GM12864 (cell line): Measurements from ENCODE around the gene RFX6.

ENCODE experiments used
- DNase-seq: peaks from one replicate; pipeline ENCODE4 v3.0.0-alpha.2; 2011; ENCODE audit warnings: low read depth
- H3K4me3 ChIP-seq: 2 replicates; pipeline ENCODE4 v1.5.1; 2011; ENCODE audit warnings: mild to moderate bottlenecking, low read depth, low read length, control low read depth
- CTCF ChIP-seq: IDR thresholded peaks from 2 replicates; pipeline ENCODE4 v1.5.1; 2011; ENCODE audit warnings: low read depth, mild to moderate bottlenecking, moderate library complexity, low read length, control low read depth, inconsistent platforms; ENCODE audit errors: missing control alignments

The RFX6 gene

GRCh38 chr6:116929825-116930224 is 52.8 kb downstream of the RFX6 start:
- no peak overlapping the region for H3K4me3 ChIP-seq
- no peak for DNase-seq
- no peak for TF ChIP-seq CTCF

- H3K4me3 ChIP-seq, result no peak overlapping the region
- no peak for TF ChIP-seq CTCF
- DNase-seq, result no peak
These were observed 54.4 kb downstream of the RFX6 start for GRCh38 chr6:116931456-116931855.

- DNase-seq, result no peak
- TF ChIP-seq CTCF, result no peak
- H3K4me3 ChIP-seq, result no peak overlapping the region
These were observed 55.5 kb downstream of the RFX6 start for GRCh38 chr6:116932496-116932895.

GRCh38 chr6:116933485-116933884 is 56.4 kb downstream of the RFX6 start:
- no peak overlapping the region for H3K4me3 ChIP-seq
- no peak for TF ChIP-seq CTCF
- DNase-seq, result no peak

GRCh38 chr6:116938305-116938704 is 61.3 kb downstream of the RFX6 start:
- no peak for DNase-seq
- no peak for TF ChIP-seq CTCF
- H3K4me3 ChIP-seq, result no peak overlapping the region

GRCh38 chr6:116941727-116942126 is 64.7 kb downstream of the RFX6 start:
- no peak overlapping the region for H3K4me3 ChIP-seq
- TF ChIP-seq CTCF, result no peak
- DNase-seq, result no peak

- no peak for DNase-seq
- no peak overlapping the region for H3K4me3 ChIP-seq
- no peak for TF ChIP-seq CTCF
These were observed 68.8 kb downstream of the RFX6 start for GRCh38 chr6:116945809-116946208.
